KBM-7 (cell line): ENCODE measurements around the gene BTBD16.

ENCODE experiments used
- DNase-seq: peaks from one replicate; pipeline ENCODE4 v3.0.0-alpha.2; 2015
- in situ Hi-C: fragments of 300-500 bp; cut with MboI; formaldehyde crosslinking; loops from 2 replicates; pipeline ENCODE4 v1.14.3; 2020; ENCODE audit warnings: low sequenced_read_pairs, low pct_unique_long_range_greater_than_20kb, mixed read lengths

The BTBD16 gene

GRCh38 chr10:122245897-122246296, 25.2 kb upstream of the BTBD16 start:
- in situ Hi-C loops = no loop called here

GRCh38 chr10:122246830-122247520, 24.1 kb upstream of the BTBD16 start:
- DNase-seq = no peak
- in situ Hi-C loops = no loop called here

More at GRCh38 chr10:122245897-122246296, 25.2 kb upstream of the BTBD16 start:
- no peak for DNase-seq

GRCh38 chr10:122248356-122249302, 22.5 kb upstream of the BTBD16 start:
- no peak for DNase-seq
- in situ Hi-C loops = no loop called here

GRCh38 chr10:122249303-122249850, 21.7 kb upstream of the BTBD16 start:
- in situ Hi-C loops = no loop called here
- no peak for DNase-seq

- no peak for DNase-seq
- in situ Hi-C loops = no loop called here
These were observed 20.9 kb upstream of the BTBD16 start for GRCh38 chr10:122249991-122250750.

- no peak for DNase-seq
- in situ Hi-C loops = no loop called here
These were observed 19.4 kb upstream of the BTBD16 start for GRCh38 chr10:122251459-122252255.

GRCh38 chr10:122252805-122253204, 18.3 kb upstream of the BTBD16 start:
- in situ Hi-C loops = no loop called here
- DNase-seq = peak; percentile 4

- DNase-seq = no peak
- in situ Hi-C loops = no loop called here
These were observed 17.5 kb upstream of the BTBD16 start for GRCh38 chr10:122253605-122254004.

GRCh38 chr10:122254831-122255230, 16.3 kb upstream of the BTBD16 start:
- no peak for DNase-seq
- in situ Hi-C loops = no loop called here

- in situ Hi-C loops = no loop called here
- no peak for DNase-seq
These were observed 15.4 kb upstream of the BTBD16 start for GRCh38 chr10:122255509-122256301.

GRCh38 chr10:122257041-122257440, 14.1 kb upstream of the BTBD16 start:
- in situ Hi-C loops = no loop called here
- DNase-seq = no peak

- in situ Hi-C loops = no loop called here
- DNase-seq = no peak
These were observed 12.7 kb upstream of the BTBD16 start for GRCh38 chr10:122258136-122259074.

- no peak for DNase-seq
- in situ Hi-C loops = no loop called here
These were observed 12.0 kb upstream of the BTBD16 start for GRCh38 chr10:122259075-122259466.

GRCh38 chr10:122261584-122261983, 9.5 kb upstream of the BTBD16 start:
- no peak for DNase-seq
- in situ Hi-C loops = no loop called here

- in situ Hi-C loops = no loop called here
These were observed 7.1 kb upstream of the BTBD16 start for GRCh38 chr10:122263971-122264370.

GRCh38 chr10:122264436-122264835, 6.7 kb upstream of the BTBD16 start:
- in situ Hi-C loops = no loop called here

More at GRCh38 chr10:122263971-122264370, 7.1 kb upstream of the BTBD16 start:
- DNase-seq = no peak

GRCh38 chr10:122264931-122265330, 6.2 kb upstream of the BTBD16 start:
- DNase-seq = no peak
- in situ Hi-C loops = no loop called here

More at GRCh38 chr10:122264436-122264835, 6.7 kb upstream of the BTBD16 start:
- no peak for DNase-seq
